NCI-H1092 (cell line): Measurements from ENCODE around the gene PAX7.
"Not testable (repeated sequence)": the region's sequence is repeated elsewhere in the genome, so short reads cannot be mapped to it uniquely, and the experiment has no call there.

Experiments
- DNase-seq: peaks from one replicate; lab custom pipeline; 2025; lab: John Stamatoyannopoulos, UW

The PAX7 gene

GRCh38 chr1:18630511-18631495 is at the start of gene PAX7:
Gene PAX7 (plus strand): TSS chr1:18630846. CDS start chr1:18631604, 758 bp downstream.
- no peak for DNase-seq

- no peak for DNase-seq
Observed at GRCh38 chr1:18581420-18581880, 49.2 kb upstream of the PAX7 start.

- DNase-seq = no peak
Observed at GRCh38 chr1:18582890-18583289, 47.8 kb upstream of the PAX7 start.

GRCh38 chr1:18583326-18583941 is 47.2 kb upstream of the PAX7 start:
- no peak for DNase-seq

- DNase-seq = not testable (repeated sequence)
Observed at GRCh38 chr1:18586016-18586415, 44.6 kb upstream of the PAX7 start.

GRCh38 chr1:18588093-18588492 is 42.6 kb upstream of the PAX7 start:
- DNase-seq = no peak

GRCh38 chr1:18592368-18592767 is 38.3 kb upstream of the PAX7 start:
- no peak for DNase-seq

GRCh38 chr1:18597160-18598042 is 33.2 kb upstream of the PAX7 start:
- no peak for DNase-seq

GRCh38 chr1:18599086-18599485 is 31.6 kb upstream of the PAX7 start:
- no peak for DNase-seq

GRCh38 chr1:18599704-18600103 is 30.9 kb upstream of the PAX7 start:
- DNase-seq = no peak

GRCh38 chr1:18602533-18603211 is 28.0 kb upstream of the PAX7 start:
- DNase-seq = no peak

GRCh38 chr1:18603212-18603852 is 27.3 kb upstream of the PAX7 start:
- no peak for DNase-seq

GRCh38 chr1:18606443-18607288 is 24.0 kb upstream of the PAX7 start:
- DNase-seq = no peak

- no peak for DNase-seq
Observed at GRCh38 chr1:18607289-18607760, 23.3 kb upstream of the PAX7 start.

GRCh38 chr1:18608534-18608933 is 22.1 kb upstream of the PAX7 start:
- DNase-seq = no peak

- no peak for DNase-seq
Observed at GRCh38 chr1:18611311-18611710, 19.3 kb upstream of the PAX7 start.

GRCh38 chr1:18612073-18612472 is 18.6 kb upstream of the PAX7 start:
- DNase-seq = no peak

GRCh38 chr1:18614069-18614735 is 16.4 kb upstream of the PAX7 start:
- no peak for DNase-seq
